AG10803 (cell line): ENCODE data around the gene EVX1.

Source experiments
- DNase-seq: peaks from one replicate; pipeline ENCODE4 v3.0.0; 2010; ENCODE audit warnings: low read depth
- H3K4me3 ChIP-seq: 2 replicates; pipeline ENCODE4 v1.5.1; 2011; ENCODE audit warnings: mild to moderate bottlenecking, low read length, control low read depth
- TF ChIP-seq, protein P1 (sequence below): conservative IDR thresholded peaks from 2 replicates; pipeline ENCODE4 v1.5.1; 2011; ENCODE audit warnings: mild to moderate bottlenecking, low read length, control low read depth, inconsistent platforms

Gene EVX1

DNA sequence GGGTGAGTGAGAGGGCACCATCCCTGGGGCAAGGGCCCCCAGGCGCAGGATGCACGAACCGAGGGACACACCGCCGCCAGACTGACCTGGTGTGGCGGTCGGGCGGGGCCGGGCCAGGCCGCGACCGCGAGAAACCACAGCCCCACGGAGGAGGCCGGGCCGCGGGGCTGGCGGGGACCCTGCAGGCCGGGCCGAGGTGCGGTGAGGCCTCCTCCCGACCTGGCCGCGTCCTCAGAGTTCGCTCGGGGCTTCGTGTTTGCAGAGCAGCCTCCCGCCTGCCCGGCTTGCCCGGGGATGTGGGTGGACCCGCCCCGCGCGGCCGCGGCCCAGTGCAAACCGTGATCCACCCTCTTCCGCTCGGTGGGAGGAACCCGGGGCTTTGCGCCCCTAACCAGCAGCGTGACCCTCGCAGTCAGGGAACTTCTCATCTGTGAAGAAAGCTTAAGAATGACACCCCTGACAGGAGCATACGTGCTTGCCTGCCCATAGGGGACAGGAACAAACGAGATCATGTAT, 22.1 kb upstream of the EVX1 start:
- no peak overlapping the region for H3K4me3 ChIP-seq
- no peak for DNase-seq
- TF ChIP-seq, protein P1, sequence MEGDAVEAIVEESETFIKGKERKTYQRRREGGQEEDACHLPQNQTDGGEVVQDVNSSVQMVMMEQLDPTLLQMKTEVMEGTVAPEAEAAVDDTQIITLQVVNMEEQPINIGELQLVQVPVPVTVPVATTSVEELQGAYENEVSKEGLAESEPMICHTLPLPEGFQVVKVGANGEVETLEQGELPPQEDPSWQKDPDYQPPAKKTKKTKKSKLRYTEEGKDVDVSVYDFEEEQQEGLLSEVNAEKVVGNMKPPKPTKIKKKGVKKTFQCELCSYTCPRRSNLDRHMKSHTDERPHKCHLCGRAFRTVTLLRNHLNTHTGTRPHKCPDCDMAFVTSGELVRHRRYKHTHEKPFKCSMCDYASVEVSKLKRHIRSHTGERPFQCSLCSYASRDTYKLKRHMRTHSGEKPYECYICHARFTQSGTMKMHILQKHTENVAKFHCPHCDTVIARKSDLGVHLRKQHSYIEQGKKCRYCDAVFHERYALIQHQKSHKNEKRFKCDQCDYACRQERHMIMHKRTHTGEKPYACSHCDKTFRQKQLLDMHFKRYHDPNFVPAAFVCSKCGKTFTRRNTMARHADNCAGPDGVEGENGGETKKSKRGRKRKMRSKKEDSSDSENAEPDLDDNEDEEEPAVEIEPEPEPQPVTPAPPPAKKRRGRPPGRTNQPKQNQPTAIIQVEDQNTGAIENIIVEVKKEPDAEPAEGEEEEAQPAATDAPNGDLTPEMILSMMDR: no peak

DNA sequence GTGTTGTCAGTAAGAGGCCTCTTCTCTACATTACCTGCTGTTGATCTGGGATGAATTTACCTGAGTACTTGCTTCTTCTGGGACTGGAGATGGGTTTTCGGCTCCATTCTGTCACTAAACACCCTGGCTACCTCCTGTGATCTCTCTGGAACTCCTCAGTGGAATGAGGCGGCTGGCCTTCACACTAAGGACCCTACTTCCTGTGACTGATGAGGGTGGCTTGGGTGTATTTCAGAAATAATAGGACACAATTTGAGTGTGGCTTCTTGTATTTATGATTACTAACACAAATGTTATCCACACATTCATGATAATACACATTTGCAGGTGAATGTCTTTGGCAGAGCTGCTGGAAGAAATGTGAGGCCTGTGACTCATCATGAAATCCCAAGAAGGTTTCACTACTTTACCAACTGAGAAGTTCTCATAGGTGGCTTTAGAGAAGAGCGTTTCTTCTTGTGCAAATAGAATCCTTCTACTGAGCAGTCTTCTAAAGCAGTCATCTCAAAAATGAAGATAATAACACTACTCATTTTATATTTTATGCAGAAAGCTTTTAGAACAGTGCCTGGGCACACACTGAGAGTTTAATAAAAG, 21.3 kb upstream of the EVX1 start:
- no peak for DNase-seq
- TF ChIP-seq, protein P1: no peak
- no peak overlapping the region for H3K4me3 ChIP-seq

GRCh38 chr7:27223941-27224575, 18.5 kb upstream of the EVX1 start:
- DNase-seq: no peak
- TF ChIP-seq, protein P1: no peak
- no peak overlapping the region for H3K4me3 ChIP-seq

DNA sequence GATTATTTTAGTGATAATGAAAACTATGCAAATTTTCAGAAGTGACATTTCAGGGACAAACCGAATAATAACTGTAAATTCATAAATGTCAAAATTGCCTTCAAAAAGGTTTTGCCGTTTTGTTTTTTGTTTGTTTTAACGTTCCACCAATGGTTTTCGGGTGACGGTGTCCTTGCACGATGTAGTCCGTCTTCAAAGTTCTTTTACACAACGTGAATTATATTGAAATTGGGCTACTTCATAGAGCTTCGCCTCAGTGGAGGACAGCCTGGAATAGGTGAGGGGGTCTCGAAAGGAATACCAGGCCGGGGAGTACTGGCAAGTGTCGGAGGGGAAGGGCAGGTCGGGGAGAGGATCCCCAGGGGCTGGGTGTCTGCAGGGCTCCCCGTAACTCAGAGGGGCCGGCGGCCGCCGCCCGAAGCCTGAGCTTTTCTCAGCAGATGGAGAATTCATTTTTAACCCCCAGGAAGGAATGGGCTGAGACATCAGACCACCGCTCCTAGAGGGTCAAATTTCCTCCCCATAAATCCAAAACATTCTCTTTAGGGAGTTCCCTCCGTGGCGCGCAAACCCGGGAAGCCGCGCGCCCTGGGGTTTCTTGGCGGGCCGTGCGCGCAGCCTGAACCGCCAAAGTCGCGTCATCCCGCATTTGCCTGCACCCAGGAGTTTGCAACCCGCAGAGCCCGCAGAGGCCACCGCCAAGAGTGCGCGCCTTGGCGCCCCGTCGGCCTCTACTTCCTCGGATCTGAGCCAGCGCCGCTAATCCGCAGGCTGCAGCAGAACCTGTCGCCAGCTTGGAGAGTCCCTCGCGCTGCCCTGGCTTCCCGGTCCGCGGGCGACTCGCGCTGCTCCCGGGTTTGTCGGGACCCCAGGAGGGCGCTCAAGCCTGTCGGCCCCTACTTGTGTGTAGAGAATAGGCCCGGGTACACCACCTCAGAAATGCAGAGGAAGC, 17.3 kb upstream of the EVX1 start:
- TF ChIP-seq, protein P1: no peak
- H3K4me3 ChIP-seq: no peak overlapping the region
- no peak for DNase-seq

DNA sequence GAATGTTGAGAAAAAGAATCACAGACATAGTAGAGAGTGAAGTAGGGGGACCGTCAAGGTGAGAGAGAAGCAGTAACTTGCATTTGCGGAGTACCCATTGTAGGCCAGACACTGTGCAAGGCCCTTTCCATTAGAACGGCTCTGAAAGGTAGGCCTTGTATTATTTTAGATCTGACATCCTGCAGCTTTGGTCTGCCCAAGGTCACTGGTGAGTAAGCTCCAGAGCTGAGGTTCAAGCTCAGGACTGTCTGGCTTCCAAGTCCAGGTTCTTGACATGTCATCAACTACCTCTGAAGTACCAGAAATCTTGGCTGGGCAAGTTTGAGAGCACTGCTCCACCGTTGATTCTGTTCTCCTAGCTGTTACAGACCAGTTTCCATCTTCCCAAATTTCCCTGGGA, 13.2 kb upstream of the EVX1 start:
- H3K4me3 ChIP-seq: no peak overlapping the region
- no peak for DNase-seq
- TF ChIP-seq, protein P1: no peak

DNA sequence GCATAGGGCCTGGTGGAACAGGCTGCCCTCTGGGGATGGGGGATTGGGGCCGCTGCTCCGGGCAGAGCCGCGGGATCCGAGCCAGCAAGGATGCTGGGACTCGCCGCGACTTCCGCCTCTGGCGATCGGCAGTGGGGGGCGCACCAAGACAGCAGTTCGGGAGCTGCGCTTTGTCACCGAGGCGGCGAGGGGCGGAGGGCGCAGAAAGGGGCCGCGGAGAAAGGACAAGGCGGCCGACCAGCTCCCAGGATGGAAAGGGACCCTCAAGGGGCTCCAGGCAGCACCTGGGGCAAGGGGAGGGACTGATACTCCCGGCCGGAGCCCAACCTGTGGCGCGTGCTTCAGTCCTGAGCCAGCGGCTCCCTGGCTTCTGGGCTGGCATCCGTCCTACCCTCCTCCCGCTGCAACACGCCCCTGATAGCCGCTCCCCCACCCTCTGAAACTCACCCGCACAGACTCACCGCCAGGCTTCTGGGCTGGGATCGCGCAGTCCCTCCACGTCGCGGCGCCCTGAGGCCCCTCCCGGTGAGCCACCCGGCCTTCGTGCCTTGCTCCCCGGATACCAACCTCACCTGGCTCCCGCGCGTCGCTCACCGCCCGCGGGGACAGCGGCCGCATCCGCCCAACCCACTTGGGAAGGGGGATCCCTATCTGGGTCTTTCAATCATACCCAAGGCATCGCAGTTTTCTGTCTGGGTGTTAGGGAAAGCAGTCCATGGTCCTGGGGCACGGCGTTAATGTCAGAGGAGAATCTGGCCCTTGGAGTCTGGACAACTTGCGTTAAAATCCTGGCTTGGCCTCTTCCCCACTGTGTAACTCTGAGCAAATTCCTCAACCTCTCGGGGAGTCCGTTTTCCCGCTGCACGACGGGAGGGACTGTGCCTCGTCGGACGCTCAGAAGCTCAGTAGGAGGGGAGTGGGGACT, 7.0 kb upstream of the EVX1 start:
- peak overlapping the region; percentile 59 for H3K4me3 ChIP-seq
- TF ChIP-seq, protein P1: peak; percentile 26
- peak; percentile 17 for DNase-seq
